HG02763 (cell line): Measurements from ENCODE around the gene KREMEN2.
"Not testable (repeated sequence)": the region's sequence is repeated elsewhere in the genome, so short reads cannot be mapped to it uniquely, and the experiment has no call there.

ENCODE experiments used
- ATAC-seq: cut with Tn5 transposase; IDR thresholded peaks from one replicate; pipeline ENCODE4 v1.9.1; 2021; ENCODE audit warnings: mild to moderate bottlenecking, moderate library complexity; ENCODE audit not compliant: unreplicated experiment

Gene KREMEN2

GRCh38 chr16:2939968-2940367 is 24.1 kb upstream of the KREMEN2 start:
- ATAC-seq = no peak

- ATAC-seq = no peak
Observed at GRCh38 chr16:2942045-2942444, 22.0 kb upstream of the KREMEN2 start.

DNA sequence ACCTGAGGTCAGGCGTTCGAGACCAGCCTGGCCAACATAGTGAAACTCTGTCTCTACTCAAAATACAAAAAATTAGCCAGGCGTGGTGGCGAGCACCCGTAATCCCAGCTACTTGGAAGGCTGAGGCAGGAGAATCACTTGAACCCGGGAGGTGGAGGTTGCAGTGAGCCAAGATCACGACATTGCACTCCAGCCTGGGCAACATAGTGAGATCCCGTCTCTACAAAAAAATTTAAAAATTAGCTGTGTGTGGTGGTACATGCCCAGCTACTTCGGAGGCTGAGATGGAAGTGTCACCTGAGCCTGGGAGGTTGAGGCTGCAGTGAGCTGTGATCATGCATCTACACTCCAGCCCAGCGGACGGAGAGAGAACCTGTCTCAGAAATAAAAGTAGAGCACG is 20.4 kb upstream of the KREMEN2 start:
- not testable (repeated sequence) for ATAC-seq

- no peak for ATAC-seq
Observed at GRCh38 chr16:2946649-2947048, 17.4 kb upstream of the KREMEN2 start.

DNA sequence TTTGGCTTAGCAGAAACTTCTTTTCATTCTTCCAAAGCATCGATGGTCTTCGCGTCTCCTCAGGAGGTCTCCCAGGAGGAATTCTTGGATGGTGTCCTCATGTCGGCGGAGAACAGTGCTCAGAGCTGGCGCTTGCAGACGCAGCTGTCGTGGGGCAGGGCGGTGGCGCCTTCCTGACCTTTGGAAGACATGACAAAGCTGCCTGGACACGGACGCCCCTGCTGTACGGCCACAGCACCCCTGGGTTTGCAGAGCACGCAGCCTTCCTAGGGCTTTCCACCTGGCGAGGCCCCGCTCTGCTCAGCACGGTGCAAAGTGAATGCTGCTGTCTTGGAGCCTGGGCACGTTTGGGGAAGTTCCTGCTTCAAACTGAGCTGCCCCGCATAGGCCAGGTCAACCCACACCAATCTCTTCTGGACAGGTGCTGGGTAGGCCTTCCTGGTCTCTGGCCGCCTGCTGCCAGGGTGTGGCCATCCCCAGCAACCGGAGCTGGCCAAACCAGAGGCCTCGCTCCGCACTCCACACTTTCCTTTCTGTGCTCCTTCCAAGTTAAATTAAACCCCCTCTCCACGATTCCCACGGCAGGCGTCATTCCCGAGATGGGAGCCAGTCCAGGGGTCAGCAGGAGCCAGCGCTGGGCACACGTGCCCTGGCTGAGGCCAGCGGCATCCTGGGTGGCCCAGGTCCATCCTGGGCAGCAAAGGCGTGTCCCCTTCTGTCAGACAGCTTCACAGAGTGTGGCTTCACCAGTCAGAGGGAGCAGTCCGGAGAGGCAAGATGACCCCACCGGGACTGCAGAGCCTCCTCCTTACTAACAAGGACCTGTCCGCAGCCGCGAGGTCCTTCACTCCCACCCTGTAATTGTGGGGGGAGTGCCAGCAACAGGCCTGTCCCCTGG is 15.0 kb upstream of the KREMEN2 start:
- no peak for ATAC-seq

DNA sequence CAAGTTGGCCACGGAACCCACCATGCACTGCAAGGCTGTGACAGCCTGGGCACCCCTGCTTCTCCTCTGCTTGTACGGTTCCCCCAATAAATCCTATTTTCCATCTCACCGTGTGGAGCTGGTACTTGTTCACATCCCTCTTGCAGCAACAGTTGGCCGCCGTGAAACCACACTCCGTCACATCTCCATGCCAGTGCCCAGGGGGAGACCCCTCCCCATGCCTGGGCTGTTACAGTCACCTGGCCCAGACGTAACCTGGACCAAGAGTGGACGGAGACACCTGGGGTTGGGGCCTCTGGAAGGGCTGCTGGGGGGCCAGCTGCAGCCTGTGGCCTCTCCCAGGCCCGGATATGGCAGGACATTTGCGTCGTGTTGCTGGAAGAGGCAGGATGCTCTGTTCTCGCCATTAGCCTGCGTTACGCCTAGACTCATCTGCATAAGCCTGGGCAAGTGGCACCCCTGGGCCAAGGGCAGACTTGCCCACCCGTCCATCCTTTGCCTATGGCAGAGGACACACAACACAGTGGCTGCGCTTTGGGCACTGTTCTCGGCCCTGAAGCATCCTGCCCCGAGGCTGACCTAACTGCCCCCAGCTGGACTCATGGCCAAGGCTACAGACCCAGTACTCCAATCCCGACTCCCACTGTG is 14.2 kb upstream of the KREMEN2 start:
- no peak for ATAC-seq

- no peak for ATAC-seq
Observed at GRCh38 chr16:2950353-2950724, 13.7 kb upstream of the KREMEN2 start.

- no peak for ATAC-seq
Observed at GRCh38 chr16:2950773-2951172, 13.3 kb upstream of the KREMEN2 start.

GRCh38 chr16:2952679-2953078 is 11.4 kb upstream of the KREMEN2 start:
- ATAC-seq = no peak

GRCh38 chr16:2953706-2954627 is 10.1 kb upstream of the KREMEN2 start:
- no peak for ATAC-seq

DNA sequence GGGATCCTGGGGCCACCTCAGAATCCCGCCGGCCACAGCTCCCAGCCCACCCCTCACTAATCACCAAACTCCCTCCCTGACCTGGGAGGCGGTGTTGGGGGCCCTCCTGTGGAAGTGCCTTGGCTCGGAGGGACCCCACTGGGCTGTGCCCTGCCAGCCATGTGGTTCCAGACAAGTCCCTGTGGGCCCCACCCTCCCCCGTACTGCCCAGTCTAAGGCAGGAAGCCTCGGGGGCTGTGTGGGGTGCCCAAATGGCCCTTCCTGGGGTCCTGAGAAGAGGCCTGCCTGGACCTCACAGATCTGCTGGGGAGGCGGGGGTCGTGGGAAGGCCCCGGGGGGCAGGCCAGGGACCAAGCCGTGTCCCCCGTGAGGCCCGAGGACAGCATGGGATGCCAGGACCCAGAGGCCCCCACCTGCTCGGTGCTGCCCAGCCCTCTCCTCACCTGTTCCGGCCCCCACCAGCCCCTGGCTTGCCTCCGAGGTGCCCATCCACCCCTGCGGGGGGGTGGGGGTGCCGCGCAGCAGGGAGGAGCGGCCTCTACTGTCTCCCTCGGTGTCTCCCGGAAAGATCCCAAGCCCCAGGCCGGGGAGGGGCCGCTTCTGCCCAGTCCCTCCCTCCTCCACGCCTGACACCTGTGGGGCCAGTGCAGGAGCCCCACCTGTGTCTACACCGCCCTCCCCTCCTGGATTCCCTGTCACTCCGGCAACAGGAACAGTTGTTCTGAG is 9.3 kb upstream of the KREMEN2 start:
- no peak for ATAC-seq

- no peak for ATAC-seq
Observed at GRCh38 chr16:2955438-2955778, 8.7 kb upstream of the KREMEN2 start.

DNA sequence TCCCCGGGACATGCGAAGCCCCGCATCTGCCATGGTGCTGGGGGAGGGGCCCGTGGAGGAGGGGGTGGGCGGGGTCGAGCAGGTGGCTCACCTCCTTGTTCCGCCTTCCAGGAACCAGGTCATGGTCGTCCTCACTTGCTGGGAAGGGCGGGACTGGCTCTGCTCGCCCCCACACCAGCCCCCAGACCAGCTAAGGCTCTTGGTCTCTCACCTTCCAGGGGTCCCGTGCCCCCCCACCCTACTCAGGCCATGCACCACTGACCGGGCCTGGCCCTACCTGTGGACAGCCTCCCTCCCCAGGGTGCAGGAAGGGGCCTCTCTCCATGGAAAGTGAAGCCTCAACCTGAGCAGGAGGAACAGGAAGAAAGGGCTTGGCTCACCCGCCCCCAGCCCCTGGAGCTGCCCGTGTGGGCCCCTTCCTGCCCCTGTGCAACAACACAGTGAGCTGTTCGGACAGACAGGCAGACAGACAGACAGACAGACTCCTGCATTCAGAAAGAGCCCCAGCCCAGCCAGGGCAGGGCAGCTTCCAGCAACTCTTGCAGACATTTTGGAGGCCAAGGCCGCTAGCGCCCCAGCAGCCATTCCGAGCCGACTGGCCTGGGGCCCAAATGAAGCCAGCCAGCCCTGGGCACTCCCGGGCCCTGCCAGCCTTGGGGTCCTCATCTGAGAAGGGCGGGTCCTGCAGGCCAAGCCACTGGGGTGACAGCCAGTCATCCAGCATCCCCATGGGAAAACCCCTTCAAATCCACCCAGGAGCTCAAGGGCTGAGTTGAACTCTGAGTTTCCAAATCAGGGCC is 8.1 kb upstream of the KREMEN2 start:
- no peak for ATAC-seq

- no peak for ATAC-seq
Observed at GRCh38 chr16:2956579-2956956, 7.5 kb upstream of the KREMEN2 start.

DNA sequence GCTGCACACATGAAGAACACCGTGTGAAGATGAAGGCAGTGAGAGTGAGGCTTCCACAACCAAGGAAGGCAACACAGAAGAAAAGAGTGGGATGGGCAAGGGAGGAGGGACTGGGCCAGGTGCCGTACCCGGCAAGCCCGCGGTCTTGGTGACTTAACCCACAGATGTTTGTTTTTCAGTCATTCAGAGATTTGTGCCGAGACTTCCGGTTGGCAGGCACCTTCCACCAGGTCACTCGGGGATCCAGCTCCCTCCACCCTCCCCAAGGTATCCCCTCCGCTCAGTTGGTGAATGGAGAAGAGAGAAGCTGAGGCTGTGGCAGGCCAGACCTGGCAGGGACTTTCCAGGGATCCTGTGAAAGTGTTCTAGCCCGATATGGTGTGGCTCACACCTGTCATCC is 4.9 kb upstream of the KREMEN2 start:
- no peak for ATAC-seq

GRCh38 chr16:2960183-2961010 is 3.7 kb upstream of the KREMEN2 start:
- ATAC-seq = no peak

- ATAC-seq = no peak
Observed at GRCh38 chr16:2962334-2963073, 1.6 kb upstream of the KREMEN2 start.

DNA sequence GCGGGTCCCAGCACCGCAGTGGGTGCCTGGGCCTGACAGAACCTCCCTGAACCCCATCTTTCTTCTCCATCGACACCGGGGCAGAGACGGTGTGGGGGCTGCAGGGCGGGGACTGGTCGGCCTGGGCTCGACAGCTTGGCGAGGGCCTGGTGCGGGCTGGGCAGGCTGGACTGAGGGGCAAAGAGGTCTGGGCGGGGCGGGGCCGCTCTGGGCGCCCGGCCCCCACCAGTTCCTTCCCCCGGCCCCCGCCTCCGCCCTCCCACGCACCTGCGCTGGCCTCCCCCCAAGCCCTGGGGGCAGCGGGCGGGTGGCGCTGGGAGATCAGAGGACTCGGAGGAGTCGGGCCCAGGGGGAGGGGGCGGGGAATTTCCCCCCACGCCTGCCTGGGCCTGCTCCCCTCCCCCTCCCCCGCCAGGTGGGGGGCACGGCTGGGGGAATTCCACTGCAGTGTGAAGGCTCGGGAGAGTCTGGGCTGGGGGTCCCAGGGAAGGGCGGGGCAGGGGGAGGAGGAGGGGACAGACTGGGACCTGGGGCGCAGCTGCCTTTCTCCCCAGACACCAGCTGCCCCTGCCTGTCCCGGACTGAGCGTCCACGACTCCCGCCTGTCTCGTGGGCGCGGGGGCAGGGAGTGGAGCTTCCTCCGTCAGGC is 877 bp upstream of the KREMEN2 start:
- ATAC-seq = no peak
